K562 (cell line): ENCODE data around the gene TULP4.

Experiments used
- CAMTA2 ChIP-seq: fragments of 250-450 bp; sonication (Bioruptor Pico); conservative IDR thresholded peaks from 2 replicates; pipeline ENCODE4 v1.5.1; 2022
- FOXK2 ChIP-seq, 2 experiments: fragments of 450-650 bp; IDR thresholded peaks in 1 of 2; conservative IDR thresholded peaks in 1 of 2; 2 replicates each; pipeline ENCODE4 v1.6.1; 2016; ENCODE audit warnings: low read depth in 2 of 2, mild to moderate bottlenecking in 1 of 2
- RBBP5 ChIP-seq: fragments of 200-600 bp; sonication (generic); IDR thresholded peaks from 2 replicates; pipeline ENCODE4 v1.6.1; 2012; ENCODE audit warnings: borderline replicate concordance, mild to moderate bottlenecking, low read length, control low read depth, inconsistent platforms; ENCODE audit not compliant: insufficient read depth, poor library complexity, severe bottlenecking
- SP2 ChIP-seq: IDR thresholded peaks from 2 replicates; pipeline ENCODE4 v1.6.1; 2011; ENCODE audit warnings: mild to moderate bottlenecking, low read depth, low read length, moderate library complexity; ENCODE audit not compliant: poor library complexity, severe bottlenecking; ENCODE audit errors: extremely low read depth

DNA sequence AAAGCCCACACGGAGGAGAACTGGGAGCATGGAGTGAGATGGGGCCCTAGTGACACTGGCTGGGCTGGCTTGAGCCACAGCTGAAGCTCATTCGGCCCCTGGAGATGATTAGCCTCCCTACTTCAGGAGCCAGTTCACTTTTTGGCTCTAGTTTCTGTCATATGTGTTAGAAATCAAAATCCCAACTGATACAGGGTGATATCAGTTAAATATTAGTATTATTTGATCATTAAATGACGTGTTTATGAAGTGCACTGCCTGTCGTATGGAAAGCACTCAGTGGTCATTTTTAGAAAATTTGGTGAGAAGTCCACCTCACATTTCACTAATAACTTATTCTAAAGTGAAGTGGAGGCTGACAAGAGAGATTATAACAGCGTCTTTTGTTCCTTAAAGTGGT lies 59.0 kb downstream of the TULP4 start:
- TF ChIP-seq CAMTA2 (CRISPR knock-in tag) = no peak
- TF ChIP-seq FOXK2 (conservative IDR thresholded peaks at IDR 0.05 in 1 of 2, IDR thresholded peaks at IDR 0.05 in 1 of 2; ENCODE audit: low read depth in 2 of 2) = no peak
- no peak for TF ChIP-seq SP2
- TF ChIP-seq RBBP5 = no peak
